ENCODE results near the gene MRPL52. TPM values are rescaled to one million over a fixed set of nuclear protein-coding genes. Genes with fewer than 3 reads are reported as not detected.
"Not testable (repeated sequence)": the region's sequence is repeated elsewhere in the genome, so short reads cannot be mapped to it uniquely, and the experiment has no call there.

Gene MRPL52
- total and polyA plus RNA-seq, 2 donors (not counting 3 experiments of a cell fraction or from before 2014, with no cell fraction given) = 81.1 to 174 TPM

DNA sequence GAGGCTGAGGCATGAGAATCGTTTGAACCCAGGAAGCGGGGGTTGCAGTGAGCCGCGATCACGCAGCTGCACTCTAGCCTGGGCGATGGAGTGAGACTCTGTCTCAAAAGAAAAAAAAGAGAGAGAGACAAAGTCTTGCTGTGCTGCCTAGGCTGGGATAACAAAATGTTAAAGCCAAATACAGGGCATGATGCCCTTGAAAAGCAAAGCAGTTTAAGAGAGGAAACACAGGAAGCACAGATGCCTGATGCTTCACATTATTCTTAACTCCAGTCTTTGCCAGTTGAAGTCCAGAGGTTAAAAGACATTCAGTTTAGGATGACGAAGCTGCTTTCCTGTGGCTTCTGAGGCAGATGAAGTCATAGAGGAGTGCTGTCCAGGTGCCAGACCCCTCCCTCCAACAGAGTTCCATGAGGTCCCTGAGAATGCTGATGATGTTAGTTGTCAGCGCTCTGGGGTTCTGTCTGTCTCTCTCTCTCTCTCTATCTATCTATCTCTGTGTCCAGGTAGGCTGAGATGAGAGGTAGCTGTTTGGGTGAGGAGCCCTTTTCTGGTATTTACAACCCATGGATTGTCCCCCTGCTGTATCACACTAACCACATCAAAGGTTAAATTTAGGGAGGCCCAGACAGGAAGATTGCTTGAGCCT lies 4.9 kb upstream of the MRPL52 start:
- BruUV-seq (replicated peaks) = TSS peak; percentile 73
- Histone ChIP-seq H3K4me3 (replicated peaks in 1 of 3; ENCODE audit: insufficient read depth in 1 of 3, low read depth in 1 of 3, low read length in 3 of 3) (no peak overlapping the region), H2AFZ (ENCODE audit: low read depth, low read length) (peak overlapping the region; percentile 57), H3K36me3 (ENCODE audit: control insufficient read depth in 2 of 2, extremely low read depth in 1 of 2, insufficient read depth in 2 of 2, low read length in 2 of 2) (no peaks in the 10 kb centered on the region), H3K4me2 (ENCODE audit: insufficient read depth, low read length) (peak overlapping the region; percentile 73), H3K27ac (ENCODE audit: insufficient read depth, low read depth, low read length) (peak overlapping the region; percentile 94), H3K9me1 (replicated peaks; ENCODE audit: control insufficient read depth, extremely low read depth, insufficient read depth, low read length) (no peaks in the 10 kb centered on the region), H3K27me3 (ENCODE audit: control insufficient read depth in 2 of 2, insufficient read depth in 2 of 2, low read length in 2 of 2) (no peaks in the 10 kb centered on the region), H3K9me3 (replicated peaks; ENCODE audit: control insufficient read depth, insufficient read depth, low read length) (no peaks in the 10 kb centered on the region), H3K4me1 (ENCODE audit: control insufficient read depth, extremely low read depth, insufficient read depth, low read length) (peaks cover 30% of the 10 kb centered on the region), H4K20me1 (replicated peaks; ENCODE audit: control insufficient read depth, extremely low read depth, insufficient read depth, low read length) (no peaks in the 10 kb centered on the region), H3K79me2 (ENCODE audit: control insufficient read depth, insufficient read depth, low read length) (peaks cover 2% of the 10 kb centered on the region), H3K9ac (replicated peaks; ENCODE audit: extremely low read depth, insufficient read depth, low read length) (peak overlapping the region; percentile 67)
- POLR2A ChIA-PET = no interaction called here
- CTCF ChIA-PET = interaction anchor here (1.2 to 6.9 kb wide), 8 partner anchors 9 to 266 kb away, joined by 4 to 313 read pairs (median 44); partner anchors contain the start of gene MMP14
- DNase-seq (ENCODE audit: low read depth, low spot score) = peak; percentile 89
- intact Hi-C loops (cut with micrococcal nuclease) (loop anchor here (10.0 kb wide), 1 partner anchor 230 kb away; the partner anchor contains the start of gene CDH24), dilution Hi-C loops (cut with MboI; ENCODE audit: extremely low pct_ligation_motif_present, low sequenced_read_pairs) (no loop called here)
- FAIRE-seq = peak; percentile 97
- TF ChIP-seq GATA2 (IDR thresholded peaks at IDR 0.05; ENCODE audit: insufficient read depth, insufficient read length, low read depth, low read length) (no peak), FOS (IDR thresholded peaks at IDR 0.05; ENCODE audit: borderline replicate concordance, insufficient read depth, low read length) (peak; percentile 79), JUN (IDR thresholded peaks at IDR 0.05; ENCODE audit: borderline replicate concordance, insufficient read depth, insufficient read length, low read depth) (peak; percentile 80), POLR2A (IDR thresholded peaks at IDR 0.05; ENCODE audit: low read depth, low read length) (peak; percentile 26), POLR2AphosphoS5 (IDR thresholded peaks at IDR 0.05; ENCODE audit: insufficient read depth, low read depth, low read length) (peak; percentile 58), EZH2 (IDR thresholded peaks at IDR 0.05; ENCODE audit: borderline replicate concordance, low read depth, low read length, severe bottlenecking) (no peak)

GRCh38 chr14:22829076-22829660 lies 519 bp upstream of the MRPL52 start:
- Histone ChIP-seq H2AFZ (ENCODE audit: low read depth, low read length) (peak overlapping the region; percentile 87), H3K4me2 (ENCODE audit: insufficient read depth, low read length) (peak overlapping the region; percentile 95), H3K79me2 (ENCODE audit: control insufficient read depth, insufficient read depth, low read length) (peaks cover 22% of the 10 kb centered on the region), H3K4me1 (ENCODE audit: control insufficient read depth, extremely low read depth, insufficient read depth, low read length) (peaks cover 33% of the 10 kb centered on the region), H3K4me3 (replicated peaks in 1 of 3; ENCODE audit: insufficient read depth in 1 of 3, low read depth in 1 of 3, low read length in 3 of 3) (peak overlapping the region in 2 of 3 experiments; percentile 68 to 97), H3K9ac (replicated peaks; ENCODE audit: extremely low read depth, insufficient read depth, low read length) (peak overlapping the region; percentile 98), H3K27ac (ENCODE audit: insufficient read depth, low read depth, low read length) (peak overlapping the region; percentile 92)
- H3K27me3 ChIP-seq (ENCODE audit: control insufficient read depth in 2 of 2, insufficient read depth in 2 of 2, low read length in 2 of 2); POLR2A ChIA-PET; dilution Hi-C loops (cut with MboI; ENCODE audit: extremely low pct_ligation_motif_present, low sequenced_read_pairs); H4K20me1 ChIP-seq (replicated peaks; ENCODE audit: control insufficient read depth, extremely low read depth, insufficient read depth, low read length); H3K36me3 ChIP-seq (ENCODE audit: control insufficient read depth in 2 of 2, extremely low read depth in 1 of 2, insufficient read depth in 2 of 2, low read length in 2 of 2); FAIRE-seq; H3K9me1 ChIP-seq (replicated peaks; ENCODE audit: control insufficient read depth, extremely low read depth, insufficient read depth, low read length); H3K9me3 ChIP-seq (replicated peaks; ENCODE audit: control insufficient read depth, insufficient read depth, low read length); DNase-seq (ENCODE audit: low read depth, low spot score): not testable (repeated sequence)
- intact Hi-C loops (cut with micrococcal nuclease) = loop anchor here (10.0 kb wide), 1 partner anchor 226 kb away; the partner anchor contains the start of gene CDH24
- CTCF ChIA-PET = interaction anchor here (0.7 to 12.5 kb wide), 2 partner anchors 22 kb away, joined by 3 to 214 read pairs; no protein-coding TSS in a partner anchor
- TSS peak; percentile 59 for BruUV-seq (replicated peaks)
